Type B pancreatic cell (in vitro differentiated cells): Measurements from ENCODE around the gene FAM83D. TPM values are rescaled to one million over a fixed set of nuclear protein-coding genes. Genes with fewer than 3 reads are reported as not detected.

Experiments
- DNase-seq: peaks from one replicate; pipeline ENCODE4 v3.0.0; 2021; ENCODE audit warnings: mixed read lengths; ENCODE audit not compliant: unreplicated experiment; ENCODE audit errors: extremely low spot score
- H3K27ac Mint-ChIP-seq: 2 replicates; pipeline ENCODE4 v1.8.0; 2021; ENCODE audit warnings: mild to moderate bottlenecking, mixed read lengths
- H3K27me3 Mint-ChIP-seq: 2 replicates; pipeline ENCODE4 v1.8.0; 2021; ENCODE audit warnings: mixed read lengths
- H3K36me3 Mint-ChIP-seq: 2 replicates; pipeline ENCODE4 v1.8.0; 2021; ENCODE audit warnings: mixed read lengths
- H3K4me1 Mint-ChIP-seq: one replicate; pipeline ENCODE4 v1.8.0; 2021; ENCODE audit warnings: mixed read lengths; ENCODE audit not compliant: unreplicated experiment
- H3K4me3 Mint-ChIP-seq: 2 replicates; pipeline ENCODE4 v1.8.0; 2021; ENCODE audit warnings: mild to moderate bottlenecking, mixed read lengths
- H3K9me3 Mint-ChIP-seq: 2 replicates; pipeline ENCODE4 v1.8.0; 2021; ENCODE audit warnings: mixed read lengths
- total RNA-seq: library from RNA; stranded (reverse); gene quantifications from 2 replicates; pipeline ENCODE4 v1.2.1, GENCODE V29; 2021; ENCODE audit warnings: low replicate concordance
- TF ChIP-seq, protein P1 (sequence below): fragments of 200-600 bp; sonication (generic); conservative IDR thresholded peaks from 2 replicates; pipeline ENCODE4 v1.5.0; 2021; ENCODE audit warnings: antibody characterized with exemption, mild to moderate bottlenecking

Gene FAM83D
- total RNA-seq, 1 donor from 2014 or later = 23.1 TPM

DNA sequence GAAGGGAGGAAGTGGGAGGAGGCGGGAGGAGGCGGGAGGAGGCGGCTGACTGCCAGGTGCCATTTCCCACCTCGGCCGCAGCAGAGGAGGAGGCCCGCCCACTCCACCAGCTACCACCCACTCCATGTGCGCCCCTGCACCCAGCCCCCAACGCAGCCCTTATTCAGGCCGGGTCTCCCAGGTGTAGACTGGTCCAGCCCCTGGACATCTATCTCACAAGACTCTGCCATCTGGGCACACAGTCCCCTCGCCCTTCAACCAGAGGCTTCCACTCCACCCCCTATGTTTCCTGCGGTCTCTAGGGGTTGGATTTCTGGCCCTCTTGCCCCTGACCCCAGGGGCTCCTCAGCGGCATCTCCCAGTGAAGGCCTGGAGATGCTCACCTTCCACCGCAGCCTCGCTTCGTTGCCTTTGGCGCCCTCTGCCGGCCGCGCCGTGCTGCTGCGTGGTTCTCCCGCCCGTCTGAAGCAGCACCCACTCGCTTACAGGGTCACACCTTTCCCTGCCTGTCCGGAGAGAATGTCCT, 32.6 kb upstream of the FAM83D start:
- Mint-ChIP-seq H3K27me3 (peaks cover 52% of the 10 kb centered on the region), H3K36me3 (no peaks in the 10 kb centered on the region), H3K27ac (no peak overlapping the region), H3K9me3 (no peaks in the 10 kb centered on the region), H3K4me1 (no peaks in the 10 kb centered on the region), H3K4me3 (no peak overlapping the region)
- no peak for DNase-seq
- TF ChIP-seq, protein P1, sequence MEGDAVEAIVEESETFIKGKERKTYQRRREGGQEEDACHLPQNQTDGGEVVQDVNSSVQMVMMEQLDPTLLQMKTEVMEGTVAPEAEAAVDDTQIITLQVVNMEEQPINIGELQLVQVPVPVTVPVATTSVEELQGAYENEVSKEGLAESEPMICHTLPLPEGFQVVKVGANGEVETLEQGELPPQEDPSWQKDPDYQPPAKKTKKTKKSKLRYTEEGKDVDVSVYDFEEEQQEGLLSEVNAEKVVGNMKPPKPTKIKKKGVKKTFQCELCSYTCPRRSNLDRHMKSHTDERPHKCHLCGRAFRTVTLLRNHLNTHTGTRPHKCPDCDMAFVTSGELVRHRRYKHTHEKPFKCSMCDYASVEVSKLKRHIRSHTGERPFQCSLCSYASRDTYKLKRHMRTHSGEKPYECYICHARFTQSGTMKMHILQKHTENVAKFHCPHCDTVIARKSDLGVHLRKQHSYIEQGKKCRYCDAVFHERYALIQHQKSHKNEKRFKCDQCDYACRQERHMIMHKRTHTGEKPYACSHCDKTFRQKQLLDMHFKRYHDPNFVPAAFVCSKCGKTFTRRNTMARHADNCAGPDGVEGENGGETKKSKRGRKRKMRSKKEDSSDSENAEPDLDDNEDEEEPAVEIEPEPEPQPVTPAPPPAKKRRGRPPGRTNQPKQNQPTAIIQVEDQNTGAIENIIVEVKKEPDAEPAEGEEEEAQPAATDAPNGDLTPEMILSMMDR = peak; percentile 96

DNA sequence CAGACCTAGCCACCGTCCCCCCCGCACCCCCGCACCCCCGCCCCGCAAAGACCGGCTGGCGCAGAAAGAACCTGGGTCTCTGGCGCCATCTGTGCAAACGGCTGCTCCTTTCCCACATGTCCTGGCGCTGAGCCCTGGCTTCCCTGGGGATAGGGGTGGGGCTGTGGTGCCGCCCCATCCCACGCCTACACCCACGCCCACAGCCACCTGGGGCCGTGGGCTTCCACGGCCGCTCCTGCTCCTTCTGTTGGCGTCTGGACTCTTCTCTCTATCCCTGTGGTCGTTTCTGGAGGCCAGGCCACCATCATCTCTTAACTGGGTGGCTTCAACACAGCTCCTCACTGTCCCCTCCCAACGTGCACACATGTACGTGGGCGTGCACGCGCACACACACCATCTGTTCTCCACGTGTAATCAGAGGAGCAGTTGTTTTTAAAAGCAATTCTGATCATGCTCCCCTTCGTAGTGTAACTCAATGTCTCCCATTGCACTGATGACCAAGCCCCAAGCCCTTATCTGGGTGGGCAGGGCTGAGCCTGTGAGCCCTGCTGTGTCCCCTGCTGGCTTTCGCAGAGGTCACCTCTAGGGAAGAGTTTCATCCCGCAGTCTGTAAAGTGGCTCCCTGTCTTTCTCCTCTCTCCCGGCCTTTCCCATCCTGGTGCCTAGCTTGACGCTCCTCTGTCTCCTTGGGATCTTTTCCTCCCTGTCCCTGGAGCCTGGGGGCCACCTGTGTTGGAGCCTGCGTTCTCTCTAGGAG, 31.9 kb upstream of the FAM83D start:
- H3K27me3 Mint-ChIP-seq = peaks cover 55% of the 10 kb centered on the region
- H3K4me1 Mint-ChIP-seq = no peaks in the 10 kb centered on the region
- no peaks in the 10 kb centered on the region for H3K9me3 Mint-ChIP-seq
- no peak overlapping the region for H3K27ac Mint-ChIP-seq
- no peak overlapping the region for H3K4me3 Mint-ChIP-seq
- DNase-seq = no peak
- H3K36me3 Mint-ChIP-seq = no peaks in the 10 kb centered on the region
- TF ChIP-seq, protein P1 = peak; percentile 46

GRCh38 chr20:38895098-38895949, 30.9 kb upstream of the FAM83D start:
- Mint-ChIP-seq H3K27me3 (peaks cover 52% of the 10 kb centered on the region), H3K27ac (no peak overlapping the region), H3K4me1 (no peaks in the 10 kb centered on the region), H3K36me3 (no peaks in the 10 kb centered on the region), H3K9me3 (no peaks in the 10 kb centered on the region), H3K4me3 (no peak overlapping the region)
- DNase-seq = no peak
- TF ChIP-seq, protein P1 = no peak

GRCh38 chr20:38896009-38896594, 30.1 kb upstream of the FAM83D start:
- Mint-ChIP-seq H3K27ac (no peak overlapping the region), H3K27me3 (peaks cover 56% of the 10 kb centered on the region), H3K4me3 (no peak overlapping the region), H3K9me3 (no peaks in the 10 kb centered on the region), H3K4me1 (no peaks in the 10 kb centered on the region), H3K36me3 (no peaks in the 10 kb centered on the region)
- no peak for DNase-seq
- TF ChIP-seq, protein P1 = no peak

GRCh38 chr20:38897267-38897666, 28.9 kb upstream of the FAM83D start:
- Mint-ChIP-seq H3K4me1 (no peaks in the 10 kb centered on the region), H3K9me3 (no peaks in the 10 kb centered on the region), H3K27ac (no peak overlapping the region), H3K27me3 (peaks cover 61% of the 10 kb centered on the region), H3K4me3 (no peak overlapping the region), H3K36me3 (no peaks in the 10 kb centered on the region)
- TF ChIP-seq, protein P1 = no peak
- no peak for DNase-seq
